Measurements from ENCODE around the gene GLIPR1L2. TPM values are rescaled to one million over a fixed set of nuclear protein-coding genes. Genes with fewer than 3 reads are reported as not detected.

The GLIPR1L2 gene
- total RNA-seq (2021), result 0.09 and 0.35 TPM in 2 replicates
- long read RNA-seq, result 0 reads

- Histone ChIP-seq H3K9ac (ENCODE audit: extremely low read depth, insufficient read length, low read length) (peak within 1 kb of the TSS; percentile 73), H3K14ac (ENCODE audit: insufficient read depth, low read length) (peak within 1 kb of the TSS; percentile 87), H3K23me2 (ENCODE audit: insufficient read length, low read depth, low read length, poor library complexity, severe bottlenecking) (peaks cover 3% of the 10 kb centered on the region), H2BK5ac (ENCODE audit: insufficient read length, low read length) (no peak within 1 kb of the TSS), H3K79me2 (ENCODE audit: insufficient read depth, low read length) (no peaks in the 10 kb centered on the region), H3K4ac (ENCODE audit: low read depth, low read length) (no peak within 1 kb of the TSS), H2BK15ac (ENCODE audit: low read depth, low read length) (no peak within 1 kb of the TSS), H2AK5ac (ENCODE audit: insufficient read length, low read length) (no peak within 1 kb of the TSS), H4K5ac (ENCODE audit: insufficient read length, low read depth, low read length) (peak within 1 kb of the TSS; percentile 18), H3K27ac (ENCODE audit: insufficient read length, low read depth, low read length) (no peak within 1 kb of the TSS), H3K4me2 (ENCODE audit: insufficient read depth, insufficient read length, low read length) (peak within 1 kb of the TSS; percentile 71), H3K79me1 (ENCODE audit: insufficient read depth, low read depth, low read length, poor library complexity, severe bottlenecking) (no peaks in the 10 kb centered on the region), H2BK20ac (ENCODE audit: low read depth, low read length, poor library complexity, severe bottlenecking) (no peak within 1 kb of the TSS), H3K9me3 (ENCODE audit: control insufficient read depth, low read depth, low read length) (no peaks in the 10 kb centered on the region), H3K18ac (ENCODE audit: insufficient read length, low read depth, low read length) (peak within 1 kb of the TSS; percentile 68), H4K20me1 (ENCODE audit: control insufficient read depth, insufficient read depth, insufficient read length) (no peaks in the 10 kb centered on the region), H3K27me3 (ENCODE audit: insufficient read depth, low read length) (no peaks in the 10 kb centered on the region), H3K4me1 (ENCODE audit: insufficient read depth, low read length) (no peaks in the 10 kb centered on the region), H3K56ac (ENCODE audit: insufficient read length, low read depth, low read length) (no peak within 1 kb of the TSS), H4K8ac (replicated peaks; ENCODE audit: insufficient read length, low read depth, low read length) (no peak within 1 kb of the TSS), H4K91ac (ENCODE audit: insufficient read length, low read depth, low read length) (no peak within 1 kb of the TSS), H2BK12ac (ENCODE audit: insufficient read length, low read depth, low read length) (no peak within 1 kb of the TSS), H3T11ph (ENCODE audit: low read length) (no peak within 1 kb of the TSS), H3K23ac (ENCODE audit: insufficient read length, low read depth, low read length) (no peak within 1 kb of the TSS), H2AFZ (ENCODE audit: low read length) (peak within 1 kb of the TSS; percentile 51), H2BK120ac (ENCODE audit: low read depth, low read length, poor library complexity, severe bottlenecking) (no peak within 1 kb of the TSS)
- no CpG with 5 or more reads among the region's 36 CpGs for WGBS (ENCODE audit: extremely low coverage, insufficient read length, low lambda C conversion rate)
- Mint-ChIP-seq H3K4me3 (peak within 1 kb of the TSS; percentile 63 to 77), H3K27me3 (ENCODE audit: low read depth) (no peaks in the 10 kb centered on the region), H3K27ac (peak within 1 kb of the TSS in 2 of 3 experiments; percentile 88 to 96; a peak in 4 of 7 replicates), H3K4me1 (peaks cover 17 to 24% of the 10 kb centered on the region in 2 experiments), H3K9me3 (no peaks in the 10 kb centered on the region), H3K36me3 (ENCODE audit: insufficient read depth in 1 of 3, low read depth in 3 of 3) (peaks cover 0 to 7% (median 0%) of the 10 kb centered on the region in 3 experiments; a peak in 2 of 7 replicates)
- peak; percentile 89 for TF ChIP-seq CTCF (conservative IDR thresholded peaks at IDR 0.05)
- DNase-seq, result peak; percentile 99
Observed at GRCh38 chr12:75390899-75391538, at the start of gene GLIPR1L2. TSS of gene GLIPR1L2 (plus strand) at chr12:75391089. CDS start at chr12:75391117, 28 bp downstream.

All from H9 (cell line).